Prostate gland (tissue), 2 donors: Measurements from ENCODE around the gene RDH13. TPM values are rescaled to one million over a fixed set of nuclear protein-coding genes. Genes with fewer than 3 reads are reported as not detected.

Experiments
- DNase-seq: peaks from one replicate; pipeline ENCODE4 v3.0.0-alpha.2; 2019; ENCODE audit warnings: low spot score
- H3K27ac ChIP-seq, 2 donors: fragments of 200-600 bp; sonication (generic); 2 replicates each; pipeline ENCODE4 v1.5.1; 2017 to 2019
- H3K27me3 ChIP-seq: fragments of 200-600 bp; sonication (generic); replicated peaks from 2 replicates; pipeline ENCODE4 v1.5.1; 2019; ENCODE audit not compliant: insufficient read depth
- H3K36me3 ChIP-seq, 2 donors: fragments of 200-600 bp; sonication (generic); 1 replicate in 1 of 2; 2 replicates in 1 of 2; pipeline versions ENCODE4 v1.5.1 to v1.8.1; 2017 to 2019
- H3K4me1 ChIP-seq: fragments of 200-600 bp; sonication (generic); replicated peaks from 2 replicates; pipeline ENCODE4 v1.5.1; 2019
- H3K4me3 ChIP-seq, 2 donors: fragments of 200-600 bp; sonication (generic); 2 replicates each; pipeline ENCODE4 v1.5.1; 2017 to 2019
- H3K9me3 ChIP-seq: fragments of 200-600 bp; sonication (generic); 2 replicates; pipeline ENCODE4 v1.5.1; 2017
- CTCF ChIP-seq, 4 experiments: fragments of 200-600 bp in 2 of 4; fragments of 450-650 bp in 2 of 4; sonication (generic) in 2 of 4; IDR thresholded peaks; 1 replicate in 3 of 4; 2 replicates in 1 of 4; pipeline ENCODE4 v1.5.1; 2016 to 2019; ENCODE audit warnings: antibody characterized with exemption in 4 of 4, mild to moderate bottlenecking in 2 of 4, moderate library complexity in 2 of 4
- POLR2A ChIP-seq: fragments of 450-650 bp; IDR thresholded peaks from one replicate; pipeline ENCODE4 v1.6.1; 2016; ENCODE audit warnings: antibody characterized with exemption, mild to moderate bottlenecking
- POLR2AphosphoS5 ChIP-seq: sonication (generic); formaldehyde crosslinking; IDR thresholded peaks from one replicate; pipeline ENCODE4 v1.6.1; 2017; ENCODE audit warnings: antibody characterized with exemption
- WGBS: methylation state at CpG from one replicate; pipeline ENCODE4 v1.1.5; 2018; 5-methylcytosine and 5-hydroxymethylcytosine counted together
- intact Hi-C: fragments of 100-400 bp; cut with DNase I; formaldehyde crosslinking; loops from one replicate; pipeline ENCODE4 v1.14.2; 2022
- total RNA-seq, 2 donors: library from RNA; depleted of rRNA; stranded (reverse); fragments of >200 nt; gene quantifications; one replicate each; pipeline ENCODE4 v1.1.0, GENCODE V29; 2016

Gene RDH13
- total RNA-seq, 2 donors from 2014 or later, result 29.8 to 32.8 TPM

DNA sequence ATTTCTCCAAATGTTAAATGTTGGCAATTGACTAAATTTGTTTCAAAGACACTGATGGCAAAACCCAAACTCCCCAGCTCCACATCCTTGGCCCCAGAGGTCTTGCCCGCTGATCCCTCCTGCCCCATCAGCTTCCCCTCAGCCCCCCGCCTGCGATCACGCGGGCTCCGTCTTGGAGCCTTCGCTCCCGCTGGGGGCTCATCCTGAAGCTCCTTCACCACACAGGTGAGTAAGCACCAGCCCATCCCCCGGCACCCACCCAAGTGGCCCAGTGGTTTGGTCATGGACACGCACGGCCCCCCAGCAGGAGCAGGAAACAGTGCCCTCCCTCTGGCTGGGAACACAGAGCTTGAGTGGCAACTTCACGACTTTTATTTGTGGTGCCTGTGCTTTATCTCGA is 27.6 kb upstream of the RDH13 start:
- H3K27me3 ChIP-seq, result no peaks in the 10 kb centered on the region
- no peak overlapping the region for H3K27ac ChIP-seq
- H3K4me1 ChIP-seq, result peaks cover 4% of the 10 kb centered on the region
- no peak overlapping the region for H3K4me3 ChIP-seq
- no peaks in the 10 kb centered on the region for H3K9me3 ChIP-seq
- no peak for DNase-seq
- WGBS, result 92% methylated on average over 13 of the region's 13 CpGs
- H3K36me3 ChIP-seq, result peaks cover 5 to 9% of the 10 kb centered on the region in 2 donors
- no peak for TF ChIP-seq CTCF (IDR thresholded peaks at IDR 0.05)
- no peak for TF ChIP-seq POLR2AphosphoS5
- TF ChIP-seq POLR2A, result no peak
- intact Hi-C loops, result no loop called here

- no peak for TF ChIP-seq POLR2A
- no peak for TF ChIP-seq CTCF (IDR thresholded peaks at IDR 0.05)
- no peak for TF ChIP-seq POLR2AphosphoS5
- no peak overlapping the region for H3K4me3 ChIP-seq
- H3K4me1 ChIP-seq, result peaks cover 4% of the 10 kb centered on the region
- H3K36me3 ChIP-seq, result peaks cover 5 to 9% of the 10 kb centered on the region in 2 donors
- no peak overlapping the region for H3K27ac ChIP-seq
- no peaks in the 10 kb centered on the region for H3K27me3 ChIP-seq
- 90% methylated on average over 3 of the region's 3 CpGs for WGBS
- no peaks in the 10 kb centered on the region for H3K9me3 ChIP-seq
- DNase-seq, result no peak
- intact Hi-C loops, result no loop called here
These were observed 26.5 kb upstream of the RDH13 start for GRCh38 chr19:55089342-55089944.

DNA sequence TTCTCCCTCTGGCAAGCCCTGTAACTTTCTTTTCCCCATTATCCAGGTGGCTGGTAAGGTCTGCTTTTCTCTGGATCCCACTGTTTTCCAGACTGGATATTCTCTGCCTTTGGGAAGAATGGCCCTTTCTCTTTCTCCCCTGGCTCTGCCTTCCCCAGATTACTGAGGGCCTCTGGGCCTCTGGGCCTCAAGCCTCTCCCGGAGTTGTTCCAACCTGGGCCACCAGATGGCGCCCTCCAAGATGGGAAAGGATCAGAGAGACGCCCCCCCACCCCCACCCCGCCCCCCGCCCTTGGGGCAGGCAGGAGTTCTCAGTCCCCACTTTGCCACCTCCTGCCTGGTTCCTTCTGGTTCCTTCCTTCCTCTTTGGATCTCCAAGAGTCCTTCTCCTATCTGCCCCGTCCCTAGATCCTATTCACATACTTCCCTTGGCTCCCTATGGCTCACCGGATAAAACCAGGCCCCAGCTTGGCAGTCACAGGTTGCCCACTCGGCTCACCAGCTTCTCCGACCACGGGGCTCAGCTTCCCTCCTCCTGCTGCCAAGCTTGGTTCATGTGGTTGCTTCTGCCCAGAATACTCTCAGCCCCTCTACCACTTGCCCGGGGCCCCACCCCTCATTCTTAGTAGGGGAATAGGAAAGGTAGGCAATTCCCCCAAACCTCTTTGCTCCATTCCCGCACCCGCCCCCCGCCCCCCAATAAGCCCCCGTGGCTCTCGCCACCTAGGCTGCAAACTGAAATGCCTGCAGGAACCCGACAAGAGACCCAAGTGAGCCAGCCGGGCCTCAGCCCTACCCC is 25.8 kb upstream of the RDH13 start:
- H3K4me3 ChIP-seq, result no peak overlapping the region
- H3K27ac ChIP-seq, result peak overlapping the region in 1 of 2 donors; percentile 51
- intact Hi-C loops, result no loop called here
- WGBS, result 61% methylated on average over 18 of the region's 18 CpGs
- no peaks in the 10 kb centered on the region for H3K27me3 ChIP-seq
- H3K9me3 ChIP-seq, result no peaks in the 10 kb centered on the region
- no peak for TF ChIP-seq POLR2A
- TF ChIP-seq CTCF (IDR thresholded peaks at IDR 0.05), result peak; percentile 48 to 71 (median 54)
- peaks cover 5 to 9% of the 10 kb centered on the region in 2 donors for H3K36me3 ChIP-seq
- H3K4me1 ChIP-seq, result peaks cover 4% of the 10 kb centered on the region
- peak; percentile 41 for DNase-seq

GRCh38 chr19:55088021-55088451 is 25.1 kb upstream of the RDH13 start:
- TF ChIP-seq POLR2AphosphoS5 (no peak), POLR2A (no peak), CTCF (IDR thresholded peaks at IDR 0.05) (no peak)
- Histone ChIP-seq H3K27ac (peak overlapping the region in 1 of 2 donors; percentile 51), H3K4me3 (no peak overlapping the region), H3K27me3 (no peaks in the 10 kb centered on the region), H3K9me3 (no peaks in the 10 kb centered on the region), H3K4me1 (peaks cover 4% of the 10 kb centered on the region), H3K36me3 (peaks cover 5 to 9% of the 10 kb centered on the region in 2 donors)
- intact Hi-C loops, result no loop called here
- no peak for DNase-seq
- WGBS, result 76% methylated on average over 12 of the region's 12 CpGs
